Gastroesophageal sphincter (tissue), 4 donors: Measurements from ENCODE around the gene WDR44. TPM values are rescaled to one million over a fixed set of nuclear protein-coding genes. Genes with fewer than 3 reads are reported as not detected.

ENCODE experiments used
- ATAC-seq: fragments of 150-250 bp; one replicate; pipeline ENCODE4 v1.9.1; 2016; ENCODE audit warnings: mild to moderate bottlenecking, moderate library complexity
- H3K27ac ChIP-seq, 4 donors: fragments of 200-600 bp; sonication (generic) in 3 of 4; 1 replicate in 3 of 4; 2 replicates in 1 of 4; pipeline ENCODE4 v1.5.1; 2016 to 2019
- H3K27me3 ChIP-seq: fragments of 200-600 bp; sonication (generic); one replicate; pipeline ENCODE4 v1.5.1; 2019
- H3K36me3 ChIP-seq, 2 donors: fragments of 200-600 bp; sonication (generic); one replicate each; pipeline ENCODE4 v1.5.1; 2019; ENCODE audit warnings: control low read depth in 1 of 2
- H3K4me1 ChIP-seq, 3 donors: fragments of 200-600 bp; sonication (generic); 1 replicate in 2 of 3; 2 replicates in 1 of 3; pipeline ENCODE4 v1.5.1; 2016 to 2019; ENCODE audit warnings: control low read depth in 2 of 3
- H3K4me3 ChIP-seq, 2 donors: fragments of 200-600 bp; sonication (generic); one replicate each; pipeline ENCODE4 v1.5.1; 2019; ENCODE audit warnings: mild to moderate bottlenecking in 1 of 2, moderate library complexity in 1 of 2
- H3K9me3 ChIP-seq, 3 donors: fragments of 200-600 bp; sonication (generic); one replicate each; pipeline ENCODE4 v1.5.1; 2017 to 2019; ENCODE audit warnings: control low read depth in 2 of 3
- EP300 ChIP-seq: sonication (generic); formaldehyde crosslinking; IDR thresholded peaks from one replicate; pipeline ENCODE4 v1.6.1; 2017; ENCODE audit warnings: antibody characterized with exemption, mild to moderate bottlenecking
- POLR2A ChIP-seq, 2 donors: fragments of 450-650 bp; IDR thresholded peaks; one replicate each; pipeline ENCODE4 v1.6.1; 2017; ENCODE audit warnings: antibody characterized with exemption in 2 of 2, mild to moderate bottlenecking in 2 of 2, moderate library complexity in 1 of 2
- POLR2AphosphoS5 ChIP-seq: sonication (generic); formaldehyde crosslinking; IDR thresholded peaks from one replicate; pipeline ENCODE4 v1.6.1; 2017; ENCODE audit warnings: antibody characterized with exemption
- WGBS, 2 donors: methylation state at CpG; one replicate each; pipeline ENCODE4 v1.1.5; 2018; ENCODE audit warnings: low coverage in 1 of 2; 5-methylcytosine and 5-hydroxymethylcytosine counted together
- small RNA-seq, 4 donors: library from RNA; depleted of rRNA; stranded (forward); fragments of <200 nt; gene quantifications; one replicate each; pipeline ENCODE3, GENCODE V24; 2016
- total RNA-seq, 4 donors: library from RNA; depleted of rRNA; stranded (reverse); fragments of >200 nt; gene quantifications; one replicate each; pipeline ENCODE4 v1.1.0, GENCODE V29; 2016
- TF ChIP-seq, protein P1 (sequence below), 4 experiments: fragments of 200-600 bp in 2 of 4; fragments of 450-650 bp in 2 of 4; sonication (generic) in 1 of 4; IDR thresholded peaks; one replicate each; pipeline ENCODE4 v1.5.1; 2017 to 2019; ENCODE audit warnings: antibody characterized with exemption in 4 of 4, mild to moderate bottlenecking in 2 of 4, moderate library complexity in 2 of 4

Gene WDR44
- total RNA-seq, 4 donors from 2014 or later: 26.4 to 35.3 (median 33.3) TPM

DNA sequence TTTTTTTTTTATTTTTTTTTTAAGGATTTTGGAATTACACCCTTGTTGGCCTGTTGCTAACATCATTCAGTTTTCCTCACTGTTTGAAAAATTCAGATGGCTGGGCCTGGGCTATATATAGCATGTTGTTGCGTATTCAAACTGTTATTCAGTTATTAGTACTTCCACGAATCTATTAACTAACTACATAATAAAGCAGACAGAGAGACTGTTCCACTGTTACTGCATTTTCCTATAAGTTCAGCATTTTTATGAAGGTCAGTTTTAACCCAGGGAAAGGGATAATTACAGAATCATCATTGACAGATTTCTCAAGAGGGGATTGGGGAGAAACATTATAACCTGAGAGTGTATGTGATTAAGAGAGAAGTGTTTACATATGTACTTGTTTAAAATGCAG lies 152.8 kb downstream of the WDR44 start:
- Histone ChIP-seq H3K9me3 (no peaks in the 10 kb centered on the region), H3K27ac (peak overlapping the region in 2 of 4 donors; percentile 92 to 96), H3K4me3 (no peak overlapping the region), H3K4me1 (peaks cover 0 to 49% (median 0%) of the 10 kb centered on the region in 3 donors), H3K36me3 (no peaks in the 10 kb centered on the region), H3K27me3 (no peaks in the 10 kb centered on the region)
- no peak for TF ChIP-seq POLR2A (IDR thresholded peaks at IDR 0.05)
- TF ChIP-seq, protein P1, sequence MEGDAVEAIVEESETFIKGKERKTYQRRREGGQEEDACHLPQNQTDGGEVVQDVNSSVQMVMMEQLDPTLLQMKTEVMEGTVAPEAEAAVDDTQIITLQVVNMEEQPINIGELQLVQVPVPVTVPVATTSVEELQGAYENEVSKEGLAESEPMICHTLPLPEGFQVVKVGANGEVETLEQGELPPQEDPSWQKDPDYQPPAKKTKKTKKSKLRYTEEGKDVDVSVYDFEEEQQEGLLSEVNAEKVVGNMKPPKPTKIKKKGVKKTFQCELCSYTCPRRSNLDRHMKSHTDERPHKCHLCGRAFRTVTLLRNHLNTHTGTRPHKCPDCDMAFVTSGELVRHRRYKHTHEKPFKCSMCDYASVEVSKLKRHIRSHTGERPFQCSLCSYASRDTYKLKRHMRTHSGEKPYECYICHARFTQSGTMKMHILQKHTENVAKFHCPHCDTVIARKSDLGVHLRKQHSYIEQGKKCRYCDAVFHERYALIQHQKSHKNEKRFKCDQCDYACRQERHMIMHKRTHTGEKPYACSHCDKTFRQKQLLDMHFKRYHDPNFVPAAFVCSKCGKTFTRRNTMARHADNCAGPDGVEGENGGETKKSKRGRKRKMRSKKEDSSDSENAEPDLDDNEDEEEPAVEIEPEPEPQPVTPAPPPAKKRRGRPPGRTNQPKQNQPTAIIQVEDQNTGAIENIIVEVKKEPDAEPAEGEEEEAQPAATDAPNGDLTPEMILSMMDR (IDR thresholded peaks at IDR 0.05): no peak
- no peak for TF ChIP-seq POLR2AphosphoS5
- no peak for TF ChIP-seq EP300
- no peak for ATAC-seq
- WGBS, 2 donors: 33 to 66% methylated on average over 1 to 2 of the region's 2 CpGs

DNA sequence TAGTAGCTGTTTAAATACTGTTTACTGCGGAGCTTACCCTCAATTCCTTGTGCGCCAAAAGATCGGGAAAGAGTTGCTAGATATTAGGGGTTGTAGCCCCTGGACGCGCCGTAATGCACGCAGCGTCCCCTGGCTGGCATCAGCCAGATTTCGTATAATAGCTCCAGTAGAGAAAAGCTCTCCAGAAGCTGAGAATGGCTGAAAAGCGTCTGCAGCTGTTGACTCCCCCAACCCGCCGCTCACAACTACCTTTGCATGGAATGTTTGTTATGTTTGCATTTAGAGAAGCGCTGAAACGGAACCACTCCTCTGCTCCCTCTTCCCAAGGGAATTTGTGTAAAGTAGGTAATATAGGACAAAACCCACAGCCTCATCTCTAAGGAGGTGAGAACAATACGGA lies 153.4 kb downstream of the WDR44 start:
- Histone ChIP-seq H3K4me1 (peaks cover 0 to 53% (median 0%) of the 10 kb centered on the region in 3 donors), H3K4me3 (no peak overlapping the region), H3K36me3 (no peaks in the 10 kb centered on the region), H3K27me3 (no peaks in the 10 kb centered on the region), H3K27ac (peak overlapping the region in 1 of 4 donors; percentile 92), H3K9me3 (no peaks in the 10 kb centered on the region)
- WGBS, 2 donors: 75 to 83% methylated on average over 1 to 5 of the region's 15 CpGs
- TF ChIP-seq POLR2A (IDR thresholded peaks at IDR 0.05): no peak
- no peak for TF ChIP-seq POLR2AphosphoS5
- no peak for ATAC-seq

Small RNAs within 50 kb of the gene (small RNA-seq; reads per million reads assigned to genes)
- 0 reads per million in 4 donors for gene MIR1277

Other genes starting within 250 kb of the WDR44 start
- 10 to 100 TPM; 14.2 to 32.6 (median 21.8) TPM for gene KLHL13, start 229.3 kb upstream of the WDR44 start, total RNA-seq
- 100 to 1,000 TPM in 1 of 4 donors, 10 to 100 TPM in 3; 61.9 to 139 (median 80.1) TPM for gene DOCK11, start 149.7 kb downstream of the WDR44 start, total RNA-seq